SU-DHL-6 (cell line): ENCODE data around the gene NHS.

Experiments used
- H2AFZ ChIP-seq: fragments of 200-600 bp; sonication (generic); 2 replicates; pipeline ENCODE4 v1.6.1; 2014; ENCODE audit warnings: low read depth, mild to moderate bottlenecking, moderate library complexity, mixed read lengths, antibody characterized with exemption, low read length; ENCODE audit not compliant: severe bottlenecking
- H3F3A ChIP-seq: fragments of 200-600 bp; shearing (Covaris generic); 2 replicates; pipeline ENCODE4 v1.6.0; 2016; ENCODE audit warnings: antibody characterized with exemption, mild to moderate bottlenecking; ENCODE audit not compliant: insufficient read depth
- H3K27ac ChIP-seq: fragments of 200-600 bp; sonication (generic); 2 replicates; pipeline ENCODE4 v1.5.1; 2016; ENCODE audit warnings: low read depth, mild to moderate bottlenecking, low read length, moderate library complexity, mixed read lengths
- H3K27me3 ChIP-seq: fragments of 200-600 bp; sonication (generic), shearing (Covaris generic); 2 replicates; pipeline ENCODE4 v1.6.0; 2014; ENCODE audit warnings: mild to moderate bottlenecking, low read length
- H3K36me3 ChIP-seq: fragments of 200-600 bp; sonication (generic); 2 replicates; pipeline ENCODE4 v1.6.1; 2014; ENCODE audit warnings: mild to moderate bottlenecking, low read length, mixed read lengths
- H3K4me2 ChIP-seq: fragments of 300-600, 200-600 bp; shearing (Covaris generic), sonication (generic); 2 replicates; pipeline ENCODE4 v1.6.0; 2014; ENCODE audit warnings: low read length, low read depth, mild to moderate bottlenecking; ENCODE audit not compliant: poor library complexity, severe bottlenecking
- H3K4me3 ChIP-seq: fragments of 200-600 bp; sonication (generic); 2 replicates; pipeline ENCODE4 v1.5.1; 2014; ENCODE audit warnings: antibody characterized with exemption, low read length, mild to moderate bottlenecking, mixed read lengths; ENCODE audit not compliant: insufficient read depth, poor library complexity, severe bottlenecking
- H3K79me2 ChIP-seq: fragments of 200-600 bp; sonication (generic); 2 replicates; pipeline ENCODE4 v1.6.1; 2014; ENCODE audit warnings: mild to moderate bottlenecking, low read length, moderate library complexity; ENCODE audit not compliant: insufficient read depth
- H3K9ac ChIP-seq: fragments of 200-600 bp; sonication (generic); 2 replicates; pipeline ENCODE4 v1.7.0; 2014; ENCODE audit warnings: mild to moderate bottlenecking, low read length
- H3K9me2 ChIP-seq: fragments of 200-600 bp; sonication (generic); replicated peaks from 2 replicates; pipeline ENCODE4 v1.6.1; 2014; ENCODE audit warnings: low read length; ENCODE audit not compliant: insufficient read depth
- H3K9me3 ChIP-seq: fragments of 200-600 bp; sonication (generic); 2 replicates; pipeline ENCODE4 v1.6.1; 2014; ENCODE audit warnings: low read length, mixed read lengths; ENCODE audit not compliant: insufficient read depth
- H4K20me1 ChIP-seq: fragments of 200-600 bp; sonication (generic); 2 replicates; pipeline ENCODE4 v1.6.1; 2014; ENCODE audit warnings: low read depth, mild to moderate bottlenecking, antibody characterized with exemption, low read length, moderate library complexity, mixed read lengths
- EZH2phosphoT487 ChIP-seq: fragments of 200-600 bp; sonication (generic), shearing (Covaris generic); conservative IDR thresholded peaks from 2 replicates; pipeline ENCODE4 v1.6.1; 2018; ENCODE audit warnings: mild to moderate bottlenecking, antibody characterized with exemption, low read length, moderate library complexity, mixed read lengths
- TF ChIP-seq, protein P1 (sequence below): fragments of 200-600 bp; sonication (generic); IDR thresholded peaks from one replicate; pipeline ENCODE4 v1.5.1; 2017; ENCODE audit warnings: antibody characterized with exemption, mild to moderate bottlenecking, low read length, moderate library complexity; ENCODE audit not compliant: insufficient read depth, poor library complexity, severe bottlenecking

NHS gene

DNA sequence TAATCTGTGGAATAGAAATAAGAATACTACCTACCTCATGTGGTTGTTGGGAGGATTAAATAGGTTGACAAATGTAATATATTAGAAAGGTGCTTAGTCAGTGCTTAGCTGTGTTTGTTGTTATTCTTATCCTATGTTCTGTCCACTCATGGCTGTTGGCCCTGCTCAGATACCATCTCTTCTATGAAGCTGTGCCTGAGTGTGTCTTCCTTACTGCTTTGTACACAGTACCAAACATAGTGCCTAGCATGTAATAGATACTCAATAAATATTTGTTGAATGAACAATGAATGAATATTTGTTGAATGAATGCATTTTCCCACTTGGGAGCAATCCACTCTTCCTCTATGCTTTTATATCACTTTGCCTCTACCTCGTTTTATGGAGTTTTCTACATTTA lies 57.2 kb downstream of the NHS start:
- Histone ChIP-seq H3K27ac (no peak overlapping the region), H3K4me2 (no peak overlapping the region), H3K9ac (no peak overlapping the region), H3K36me3 (no peaks in the 10 kb centered on the region), H3K9me3 (no peaks in the 10 kb centered on the region), H2AFZ (no peak overlapping the region), H3F3A (no peaks in the 10 kb centered on the region), H4K20me1 (no peaks in the 10 kb centered on the region), H3K9me2 (no peaks in the 10 kb centered on the region), H3K27me3 (no peaks in the 10 kb centered on the region), H3K4me3 (no peak overlapping the region), H3K79me2 (no peaks in the 10 kb centered on the region)
- TF ChIP-seq, protein P1, sequence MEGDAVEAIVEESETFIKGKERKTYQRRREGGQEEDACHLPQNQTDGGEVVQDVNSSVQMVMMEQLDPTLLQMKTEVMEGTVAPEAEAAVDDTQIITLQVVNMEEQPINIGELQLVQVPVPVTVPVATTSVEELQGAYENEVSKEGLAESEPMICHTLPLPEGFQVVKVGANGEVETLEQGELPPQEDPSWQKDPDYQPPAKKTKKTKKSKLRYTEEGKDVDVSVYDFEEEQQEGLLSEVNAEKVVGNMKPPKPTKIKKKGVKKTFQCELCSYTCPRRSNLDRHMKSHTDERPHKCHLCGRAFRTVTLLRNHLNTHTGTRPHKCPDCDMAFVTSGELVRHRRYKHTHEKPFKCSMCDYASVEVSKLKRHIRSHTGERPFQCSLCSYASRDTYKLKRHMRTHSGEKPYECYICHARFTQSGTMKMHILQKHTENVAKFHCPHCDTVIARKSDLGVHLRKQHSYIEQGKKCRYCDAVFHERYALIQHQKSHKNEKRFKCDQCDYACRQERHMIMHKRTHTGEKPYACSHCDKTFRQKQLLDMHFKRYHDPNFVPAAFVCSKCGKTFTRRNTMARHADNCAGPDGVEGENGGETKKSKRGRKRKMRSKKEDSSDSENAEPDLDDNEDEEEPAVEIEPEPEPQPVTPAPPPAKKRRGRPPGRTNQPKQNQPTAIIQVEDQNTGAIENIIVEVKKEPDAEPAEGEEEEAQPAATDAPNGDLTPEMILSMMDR = no peak
- no peak for TF ChIP-seq EZH2phosphoT487

DNA sequence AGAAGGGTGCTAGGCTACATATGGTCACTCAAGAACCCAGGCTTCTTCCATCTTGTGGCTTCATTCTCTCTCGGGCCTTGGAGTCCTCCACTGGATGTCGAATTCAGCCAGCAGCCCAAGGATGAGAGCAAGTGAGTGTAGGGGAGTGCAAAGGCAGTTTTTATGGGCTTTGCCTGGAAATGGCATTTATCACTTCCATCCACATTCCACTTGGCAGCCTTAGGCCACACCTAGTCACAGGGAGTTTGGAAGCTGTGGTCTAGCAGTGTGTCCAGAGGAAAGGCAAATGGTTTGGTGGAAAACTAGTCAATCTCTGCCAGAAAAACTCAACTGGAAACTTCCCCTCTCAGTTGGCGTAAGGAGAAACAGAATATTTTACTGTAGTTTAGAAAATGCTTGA lies 59.0 kb downstream of the NHS start:
- H3K9me2 ChIP-seq = no peaks in the 10 kb centered on the region
- no peaks in the 10 kb centered on the region for H3K27me3 ChIP-seq
- H3K9me3 ChIP-seq = no peaks in the 10 kb centered on the region
- H3F3A ChIP-seq = no peaks in the 10 kb centered on the region
- no peak overlapping the region for H3K4me3 ChIP-seq
- H3K36me3 ChIP-seq = no peaks in the 10 kb centered on the region
- H3K9ac ChIP-seq = no peak overlapping the region
- no peak for TF ChIP-seq EZH2phosphoT487
- TF ChIP-seq, protein P1 = no peak
- no peaks in the 10 kb centered on the region for H3K79me2 ChIP-seq
- H3K27ac ChIP-seq = no peak overlapping the region
- no peak overlapping the region for H3K4me2 ChIP-seq
- no peak overlapping the region for H2AFZ ChIP-seq
- H4K20me1 ChIP-seq = no peaks in the 10 kb centered on the region

DNA sequence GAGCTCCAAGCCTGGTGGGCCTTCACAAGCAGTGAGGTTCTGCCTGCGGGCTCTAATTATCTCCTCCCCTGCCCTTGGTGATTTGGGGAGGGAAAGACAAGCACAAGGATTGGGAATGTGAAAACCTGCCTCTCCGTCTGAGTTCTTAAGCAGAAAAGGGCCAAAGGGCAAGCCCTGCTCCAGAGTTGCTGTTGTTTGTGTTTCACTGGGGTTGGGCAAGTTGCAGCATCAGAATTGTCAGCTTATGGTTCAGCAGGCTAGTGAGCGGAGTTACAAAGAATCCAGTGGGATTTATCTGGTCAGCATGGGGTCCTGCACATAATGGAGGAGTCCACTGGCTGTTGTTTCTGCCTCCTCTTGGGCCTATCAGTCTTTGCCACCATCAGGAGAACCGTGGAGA lies 60.5 kb downstream of the NHS start:
- Histone ChIP-seq H3K79me2 (no peaks in the 10 kb centered on the region), H3F3A (no peaks in the 10 kb centered on the region), H3K9ac (no peak overlapping the region), H3K27ac (no peak overlapping the region), H3K4me3 (no peak overlapping the region), H4K20me1 (no peaks in the 10 kb centered on the region), H3K4me2 (no peak overlapping the region), H3K9me3 (no peaks in the 10 kb centered on the region), H3K36me3 (no peaks in the 10 kb centered on the region), H3K9me2 (no peaks in the 10 kb centered on the region), H3K27me3 (no peaks in the 10 kb centered on the region), H2AFZ (no peak overlapping the region)
- TF ChIP-seq, protein P1 = no peak
- TF ChIP-seq EZH2phosphoT487 = no peak

DNA sequence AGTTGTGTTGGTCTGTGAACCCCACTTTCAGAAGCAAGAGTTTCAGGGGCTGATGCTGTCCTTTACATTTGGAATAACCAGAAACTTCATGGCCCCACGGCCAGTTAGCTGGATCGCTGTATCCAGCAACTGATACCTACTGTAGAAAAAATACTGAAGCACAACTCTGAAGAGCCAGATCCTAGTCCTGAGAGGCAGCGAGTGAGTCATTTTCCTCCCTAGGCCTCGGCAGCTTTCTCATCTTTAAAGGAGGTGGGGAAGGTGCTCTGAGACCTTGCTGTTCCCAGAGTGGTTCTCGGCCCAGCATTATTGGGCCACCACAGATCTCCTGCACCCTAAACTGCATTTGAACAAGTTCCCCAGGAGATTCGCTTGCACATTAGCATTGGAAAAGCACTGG lies 63.2 kb downstream of the NHS start:
- Histone ChIP-seq H3K27me3 (no peaks in the 10 kb centered on the region), H4K20me1 (no peaks in the 10 kb centered on the region), H2AFZ (no peak overlapping the region), H3K4me3 (no peak overlapping the region), H3K4me2 (no peak overlapping the region), H3K36me3 (no peaks in the 10 kb centered on the region), H3K9me3 (no peaks in the 10 kb centered on the region), H3K9me2 (no peaks in the 10 kb centered on the region), H3K79me2 (no peaks in the 10 kb centered on the region), H3K27ac (no peak overlapping the region), H3K9ac (no peak overlapping the region), H3F3A (no peaks in the 10 kb centered on the region)
- no peak for TF ChIP-seq EZH2phosphoT487
- TF ChIP-seq, protein P1 = no peak
